Activated CD4-positive, alpha-beta T cell treated with anti-CD3 and anti-CD28 coated beads, Interleukin-10, Interleukin-2, amounts not matched to agents 100 ng/mL and 50 ng/mL, durations not matched to agents 16 hours and 8 hours (primary cell): ENCODE measurements around the gene INSR.
"Not testable (repeated sequence)": the region's sequence is repeated elsewhere in the genome, so short reads cannot be mapped to it uniquely, and the experiment has no call there.

Source experiments
- DNase-seq: peaks from one replicate; pipeline ENCODE4 v3.0.0-alpha.2; 2020

Gene INSR

GRCh38 chr19:7078008-7078407 is 216.2 kb downstream of the INSR start:
- no peak for DNase-seq

- no peak for DNase-seq
Observed at GRCh38 chr19:7076151-7076550, 218.1 kb downstream of the INSR start.

GRCh38 chr19:7074705-7075282 is 219.4 kb downstream of the INSR start:
- no peak for DNase-seq

DNA sequence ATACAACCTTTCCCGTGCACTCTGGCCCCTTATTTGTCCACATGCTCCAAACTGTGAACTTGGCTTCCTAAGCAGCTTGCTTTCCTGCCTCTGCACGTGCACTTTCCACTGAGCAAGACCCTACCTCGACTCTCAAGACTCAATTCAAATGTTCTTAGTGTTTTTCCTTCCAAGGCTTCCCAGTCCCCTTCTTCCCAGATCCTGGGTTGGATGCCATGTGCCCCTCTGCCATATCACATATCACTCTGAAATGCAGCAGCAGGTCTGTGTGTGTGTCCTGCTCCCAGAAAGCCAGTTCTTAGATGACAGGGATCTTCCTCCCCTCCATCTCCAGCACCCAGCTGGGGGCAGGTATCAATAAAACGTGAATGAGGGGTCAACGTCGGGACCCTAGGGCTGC is 221.7 kb downstream of the INSR start:
- DNase-seq = no peak

DNA sequence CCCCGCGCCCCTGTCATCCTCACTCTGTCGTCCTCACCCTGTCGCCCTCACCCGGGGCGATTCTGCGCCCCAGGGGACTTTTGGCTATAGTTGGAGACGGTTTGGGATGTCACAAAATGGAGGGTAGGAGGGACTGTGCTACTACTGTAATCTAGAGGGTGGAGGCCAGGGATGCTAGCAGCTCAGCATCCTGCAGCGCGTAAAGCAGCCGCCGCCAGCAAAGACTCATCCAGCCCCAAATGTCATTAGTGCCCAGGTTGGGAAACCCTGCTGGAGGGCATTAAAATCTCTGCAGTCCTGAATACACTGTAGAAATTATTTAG is 224.3 kb downstream of the INSR start:
- DNase-seq = no peak

DNA sequence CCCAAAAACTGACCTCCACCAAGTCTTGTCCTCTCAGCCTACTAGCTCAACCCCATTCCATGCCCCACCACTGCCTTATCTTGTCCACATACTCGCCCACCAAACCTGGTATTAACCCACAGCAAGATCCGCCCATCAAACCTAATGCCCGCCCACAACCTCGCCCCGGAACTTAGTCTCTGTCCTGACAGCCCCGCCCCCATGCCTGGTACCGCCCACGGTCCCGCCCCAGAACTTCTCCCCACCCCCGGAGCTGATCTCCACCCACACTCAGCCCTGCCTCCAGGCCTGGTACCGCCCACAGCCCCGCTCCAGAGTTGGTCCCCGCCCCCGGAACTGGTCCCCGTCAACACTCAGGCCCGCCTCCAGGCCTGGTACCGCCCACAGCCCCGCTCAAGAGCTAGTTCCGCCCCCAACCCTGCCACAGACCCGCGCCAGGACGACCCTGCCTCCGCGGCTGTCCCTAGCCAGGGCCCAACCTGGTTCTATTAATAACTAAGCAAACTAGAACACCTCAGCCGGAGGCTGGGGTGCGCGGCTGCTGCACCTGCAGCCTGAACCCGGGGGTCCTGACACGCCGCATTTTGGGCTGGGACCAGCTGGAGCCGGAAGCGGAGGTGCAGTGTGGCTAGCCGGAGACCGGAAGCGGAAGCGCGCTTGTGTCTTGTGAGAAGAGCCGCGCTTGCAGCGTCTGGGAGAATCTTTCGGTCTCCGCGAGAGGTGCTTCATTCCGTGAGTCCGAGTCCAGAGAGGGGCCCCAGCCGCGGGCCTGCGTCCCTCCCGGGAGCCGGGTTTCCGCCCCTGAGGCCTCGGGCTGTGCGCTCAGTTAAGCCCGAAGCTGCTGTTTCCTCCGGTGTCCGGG is 224.9 kb downstream of the INSR start, which contains the start of gene ZNF557:
ZNF557 (plus strand) TSS at position 662 of the 862 bp plus-strand sequence. CDS start 5,372 bp downstream, outside the sequence.
- peak; percentile 99 for DNase-seq

DNA sequence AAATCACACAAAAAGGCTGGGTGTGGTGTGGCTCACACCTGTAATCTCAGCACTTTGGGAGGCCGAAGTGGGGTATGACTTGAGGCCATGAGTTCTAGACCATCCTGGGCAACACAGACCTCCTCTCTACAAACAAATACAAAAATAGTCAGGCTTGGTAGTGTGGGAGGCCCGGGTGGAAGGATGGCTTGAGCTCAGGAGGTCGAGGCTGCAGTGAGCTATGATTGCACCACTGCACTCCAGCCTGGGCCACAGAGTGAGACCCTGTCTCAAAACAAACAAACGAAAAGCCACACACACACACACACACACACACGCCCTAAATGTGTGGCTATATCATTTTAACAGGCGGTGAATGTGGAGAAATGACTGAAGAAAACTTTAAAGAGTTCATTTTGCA is 225.6 kb downstream of the INSR start:
- DNase-seq = no peak

DNA sequence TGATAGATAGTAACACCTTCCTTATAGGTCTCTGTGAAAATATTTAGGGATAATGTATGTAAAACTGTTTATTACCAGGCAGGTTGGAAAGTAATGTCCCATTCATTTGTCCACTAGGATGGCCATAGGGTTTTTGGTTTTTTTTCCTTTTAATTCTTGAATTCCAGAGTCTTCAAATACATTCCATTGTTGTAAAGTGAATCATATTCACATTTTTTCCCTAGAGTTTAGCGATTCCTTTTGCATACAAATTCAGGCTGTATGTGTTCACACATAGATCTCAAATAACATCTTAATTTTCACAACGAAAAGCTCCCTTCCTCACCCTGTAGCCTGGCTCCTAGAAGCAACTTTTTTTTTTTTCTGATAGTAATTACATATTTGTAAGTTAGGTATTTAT is 226.5 kb downstream of the INSR start:
- no peak for DNase-seq

- not testable (repeated sequence) for DNase-seq
Observed at GRCh38 chr19:7067122-7067521, 227.1 kb downstream of the INSR start.

DNA sequence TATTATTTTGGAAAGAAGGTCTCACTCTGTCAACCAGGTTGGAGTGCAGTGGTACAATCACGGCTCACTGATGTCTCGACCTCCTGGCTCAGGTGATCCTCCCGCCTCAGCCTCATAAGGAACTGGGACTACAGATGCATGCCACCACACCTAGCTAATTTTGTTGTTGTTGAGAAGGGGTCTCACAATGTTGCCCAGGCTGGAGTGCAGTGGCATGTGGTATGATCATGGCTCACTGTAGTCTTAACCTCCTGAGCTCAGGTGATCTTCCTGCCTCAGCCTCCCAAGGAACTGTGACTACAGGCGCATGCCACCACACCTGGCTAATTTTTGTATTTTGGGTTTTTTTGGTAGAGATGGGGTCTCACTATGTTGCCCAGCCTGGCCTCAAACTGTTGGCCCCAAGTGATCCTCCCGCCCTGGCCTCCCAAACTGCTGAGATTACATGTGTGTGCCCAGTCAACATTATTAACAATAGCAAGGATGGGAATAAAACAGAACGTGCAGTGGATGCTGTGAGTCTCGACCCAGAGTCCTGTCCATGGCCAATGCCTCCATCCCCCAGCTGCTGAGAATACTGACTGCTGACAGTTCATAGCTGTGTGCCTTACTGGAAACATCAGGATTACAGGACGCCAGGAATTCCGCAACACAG is 230.3 kb downstream of the INSR start:
- DNase-seq = no peak

DNA sequence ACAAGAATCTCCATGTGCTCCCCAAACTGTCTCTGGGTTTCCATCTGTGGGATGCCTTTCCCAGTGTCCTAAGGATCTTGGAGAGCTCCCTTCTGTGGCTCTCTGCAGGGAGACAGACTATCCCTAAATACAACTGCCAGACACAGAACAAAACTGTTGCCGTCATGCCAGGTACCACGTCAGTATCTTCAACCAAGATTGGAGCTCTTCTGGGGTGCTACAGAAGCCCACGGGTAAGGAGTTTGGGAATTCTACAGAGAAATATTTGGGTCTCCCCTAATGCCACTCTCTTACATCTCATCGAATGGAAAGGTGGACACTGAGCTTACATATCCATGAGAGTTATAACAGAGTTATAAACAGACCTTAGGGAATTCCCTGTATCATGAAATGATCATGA is 230.9 kb downstream of the INSR start:
- DNase-seq = no peak
